GM18870 (cell line): Measurements from ENCODE around the gene COQ10B.
"Not testable (repeated sequence)": the region's sequence is repeated elsewhere in the genome, so short reads cannot be mapped to it uniquely, and the experiment has no call there.

Experiments
- ATAC-seq: cut with Tn5 transposase; IDR thresholded peaks from one replicate; pipeline ENCODE4 v1.9.1; 2021; ENCODE audit warnings: moderate library complexity; ENCODE audit not compliant: unreplicated experiment

The COQ10B gene

GRCh38 chr2:197453123-197453913 lies at the start of gene COQ10B:
COQ10B (plus strand) TSS chr2:197453552; CDS start chr2:197453561, 9 bp downstream.
- peak; percentile 97 for ATAC-seq

GRCh38 chr2:197405582-197405981 lies 47.8 kb upstream of the COQ10B start:
- ATAC-seq: no peak

- ATAC-seq: no peak
These were observed 39.3 kb upstream of the COQ10B start for GRCh38 chr2:197414039-197414438.

GRCh38 chr2:197414515-197414914 lies 38.8 kb upstream of the COQ10B start:
- no peak for ATAC-seq

- ATAC-seq: no peak
These were observed 37.1 kb upstream of the COQ10B start for GRCh38 chr2:197416268-197416667.

GRCh38 chr2:197419438-197419837 lies 33.9 kb upstream of the COQ10B start:
- ATAC-seq: no peak

GRCh38 chr2:197423307-197423706 lies 30.0 kb upstream of the COQ10B start:
- ATAC-seq: no peak

GRCh38 chr2:197425550-197425949 lies 27.8 kb upstream of the COQ10B start:
- ATAC-seq: no peak

- ATAC-seq: no peak
These were observed 26.4 kb upstream of the COQ10B start for GRCh38 chr2:197426723-197427603.

- no peak for ATAC-seq
These were observed 25.4 kb upstream of the COQ10B start for GRCh38 chr2:197427986-197428385.

GRCh38 chr2:197431858-197432257 lies 21.5 kb upstream of the COQ10B start:
- no peak for ATAC-seq

- ATAC-seq: not testable (repeated sequence)
These were observed 20.8 kb upstream of the COQ10B start for GRCh38 chr2:197432527-197432926.

GRCh38 chr2:197433780-197434438 lies 19.4 kb upstream of the COQ10B start:
- ATAC-seq: no peak

- ATAC-seq: peak; percentile 87
These were observed 18.5 kb upstream of the COQ10B start, which contains the start of gene SF3B1 for GRCh38 chr2:197434541-197435513. SF3B1 (minus strand) TSS chr2:197435028; CDS start chr2:197434999, 29 bp downstream.

- ATAC-seq: no peak
These were observed 17.5 kb upstream of the COQ10B start for GRCh38 chr2:197435598-197436420.

- ATAC-seq: no peak
These were observed 16.0 kb upstream of the COQ10B start for GRCh38 chr2:197437380-197437779.

GRCh38 chr2:197442857-197443256 lies 10.5 kb upstream of the COQ10B start:
- no peak for ATAC-seq

GRCh38 chr2:197445746-197446145 lies 7.6 kb upstream of the COQ10B start:
- ATAC-seq: no peak

- ATAC-seq: no peak
These were observed 6.5 kb upstream of the COQ10B start for GRCh38 chr2:197446844-197447243.
